Measurements from ENCODE around the gene BORCS8. TPM values are rescaled to one million over a fixed set of nuclear protein-coding genes. Genes with fewer than 3 reads are reported as not detected.

The BORCS8 gene
- total and polyA plus RNA-seq, 2 of the 13 experiments (the other 11 are each of a cell fraction or from before 2014, with no cell fraction given), result 9.6 to 13.3 TPM

DNA sequence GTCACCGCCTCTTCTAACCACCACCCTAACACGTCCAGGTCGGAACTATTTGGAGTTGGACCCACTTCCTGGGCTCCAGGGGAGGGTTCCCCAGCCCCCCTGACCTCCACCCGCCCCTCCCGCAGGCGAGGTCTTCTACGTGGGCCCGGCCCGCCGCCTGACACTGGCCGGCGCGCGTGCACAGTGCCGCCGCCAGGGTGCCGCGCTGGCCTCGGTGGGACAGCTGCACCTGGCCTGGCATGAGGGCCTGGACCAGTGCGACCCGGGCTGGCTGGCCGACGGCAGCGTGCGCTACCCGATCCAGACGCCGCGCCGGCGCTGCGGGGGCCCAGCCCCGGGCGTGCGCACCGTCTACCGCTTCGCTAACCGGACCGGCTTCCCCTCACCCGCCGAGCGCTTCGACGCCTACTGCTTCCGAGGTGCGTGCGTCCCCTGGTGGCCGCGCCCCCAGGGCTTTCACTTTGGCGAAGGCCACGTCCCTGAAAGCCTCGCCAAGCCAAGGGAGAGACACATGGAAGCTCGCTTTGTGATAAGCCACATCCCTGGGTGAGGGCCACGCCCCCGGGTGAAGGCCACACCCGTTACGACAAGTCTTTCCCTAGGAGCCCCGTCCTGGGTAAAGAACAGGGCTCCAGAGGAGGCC, 33.0 kb upstream of the BORCS8 start (continued):
- peak; percentile 86; the same call in 1 of the 2 replicates for TF ChIP-seq SRY (CRISPR knock-in tag; IDR thresholded peaks at IDR 0.05)
- peak; percentile 35 for TF ChIP-seq IKZF4 (CRISPR knock-in tag; IDR thresholded peaks at IDR 0.05; ENCODE audit: borderline replicate concordance, low read depth, not compliant biosample characterization)
- peak; percentile 85; the same call in 1 of the 2 replicates for TF ChIP-seq MTERF4 (CRISPR knock-in tag; IDR thresholded peaks at IDR 0.05)
- 0 out of 2 replicates have a peak, but pooled peaks have one; percentile 16 for TF ChIP-seq SIX4 (CRISPR knock-in tag; IDR thresholded peaks at IDR 0.05)
- TF ChIP-seq CREBL2 (CRISPR knock-in tag; IDR thresholded peaks at IDR 0.05; ENCODE audit: borderline replicate concordance), result no peak
- TF ChIP-seq ZNF549 (CRISPR knock-in tag; IDR thresholded peaks at IDR 0.05), result no peak
- TF ChIP-seq SOX13 (IDR thresholded peaks at IDR 0.05), result no peak
- TF ChIP-seq SOX13 (CRISPR knock-in tag; conservative IDR thresholded peaks at IDR 0.05 in 1 of 2, IDR thresholded peaks at IDR 0.05 in 1 of 2), result peak in 1 of 2 experiments; percentile 38; a peak in 1 of 4 replicates
- peak; percentile 78; the same call in 1 of the 2 replicates for TF ChIP-seq ZNF800 (CRISPR knock-in tag; IDR thresholded peaks at IDR 0.05)
- peak; percentile 96 for TF ChIP-seq RNF2 (conservative IDR thresholded peaks at IDR 0.05; ENCODE audit: low read depth)
- TF ChIP-seq ZNF569 (CRISPR knock-in tag; IDR thresholded peaks at IDR 0.05; ENCODE audit: borderline replicate concordance), result no peak
- 0 out of 2 replicates have a peak, but pooled peaks have one; percentile 36 for TF ChIP-seq TEF (CRISPR knock-in tag; IDR thresholded peaks at IDR 0.05)
- TF ChIP-seq MIXL1 (CRISPR knock-in tag; IDR thresholded peaks at IDR 0.05), result no peak
- no peak for TF ChIP-seq U2AF1 (optimal IDR thresholded peaks at IDR 0.05; ENCODE audit: low read depth, low read length)
- no peak for TF ChIP-seq MEF2D (CRISPR knock-in tag; IDR thresholded peaks at IDR 0.05)
- no peak for TF ChIP-seq ATF7 (IDR thresholded peaks at IDR 0.05)
- TF ChIP-seq ATF7 (CRISPR knock-in tag; IDR thresholded peaks at IDR 0.05), result no peak
- TF ChIP-seq FIP1L1 (IDR thresholded peaks at IDR 0.05; ENCODE audit: borderline replicate concordance, insufficient read depth, low read depth, low read length), result no peak
- 0 out of 2 replicates have a peak, but pooled peaks have one; percentile 56 for TF ChIP-seq EED (CRISPR knock-in tag; IDR thresholded peaks at IDR 0.05)
- no peak for TF ChIP-seq MAFG (CRISPR knock-in tag; IDR thresholded peaks at IDR 0.05)
- TF ChIP-seq HOXA3 (CRISPR knock-in tag; IDR thresholded peaks at IDR 0.05), result peak; percentile 65
- TF ChIP-seq KDM5A (IDR thresholded peaks at IDR 0.05; ENCODE audit: borderline replicate concordance, low read length), result no peak
- no peak for TF ChIP-seq HMGA1 (CRISPR knock-in tag; conservative IDR thresholded peaks at IDR 0.05)
- no peak for TF ChIP-seq SP1 (IDR thresholded peaks at IDR 0.05)
- TF ChIP-seq SP1 (CRISPR knock-in tag; IDR thresholded peaks at IDR 0.05), result peak; percentile 57; the same call in 1 of the 2 replicates
- no peak for TF ChIP-seq TRIM24 (CRISPR knock-in tag; IDR thresholded peaks at IDR 0.05)
- TF ChIP-seq RAD51 (IDR thresholded peaks at IDR 0.05; ENCODE audit: borderline replicate concordance), result no peak
- TF ChIP-seq RARA (CRISPR knock-in tag; IDR thresholded peaks at IDR 0.05), result no peak
